H1 (cell line): ENCODE data around the gene MAPK13. TPM values are rescaled to one million over a fixed set of nuclear protein-coding genes. Genes with fewer than 3 reads are reported as not detected.

Experiments used
- CBX8 ChIP-seq: fragments of 300-800, 300-1000 bp; sonication (generic); IDR thresholded peaks from 2 replicates; pipeline ENCODE4 v1.7.1; 2016; ENCODE audit warnings: low read depth, low read length, borderline replicate concordance
- EZH2 ChIP-seq: fragments of 200-600 bp; sonication (generic); IDR thresholded peaks from 2 replicates; pipeline ENCODE4 v1.7.1; 2012; ENCODE audit warnings: low read depth, mild to moderate bottlenecking, moderate library complexity, low read length, inconsistent platforms; ENCODE audit not compliant: severe bottlenecking
- TAF1 ChIP-seq: IDR thresholded peaks from 2 replicates; pipeline ENCODE4 v1.6.1; 2011; ENCODE audit warnings: mild to moderate bottlenecking, low read depth, low read length
- polyA plus RNA-seq, 7 experiments: library from polyadenylated mRNA; depleted of rRNA in 3 of 7; stranded (reverse) in 5 of 7; unstranded in 2 of 7; fragments of >200 nt in 5 of 7; fragments of 200-250 nt in 2 of 7; gene quantifications; 1 replicate in 5 of 7; 2 replicates in 1 of 7; 4 replicates in 1 of 7; pipeline versions ENCODE4 v1.2.1 to v1.2.3, GENCODE V29; 2011 to 2013; ENCODE audit warnings: missing spikeins in 2 of 7, mixed read lengths in 2 of 7
- total RNA-seq: library from RNA; stranded (reverse); fragmentation: NEBNext Ultra II Directional; extraction: Animal tissue kit (Norgen Biotek cat#: 25700); gene quantifications from 2 replicates; pipeline ENCODE4 v1.2.1, GENCODE V29; 2021

Gene MAPK13
- total and polyA plus RNA-seq, 2 of the 8 experiments (the other 6 are each of a cell fraction or from before 2014, with no cell fraction given) = 10.1 to 14.1 TPM

- TF ChIP-seq EZH2 = no peak
- TF ChIP-seq TAF1 = no peak
- TF ChIP-seq CBX8 = no peak
Observed at GRCh38 chr6:36128073-36128472, 2.2 kb upstream of the MAPK13 start (continued).
